H1 (cell line): ENCODE results near the gene PEX5L. TPM values are rescaled to one million over a fixed set of nuclear protein-coding genes. Genes with fewer than 3 reads are reported as not detected.

Experiments used
- CTCF ChIA-PET: fragments of 300-600 bp; sonication (Branson Sonifier 250); formaldehyde crosslinking; loops from one replicate; lab custom pipeline; 2021; ENCODE audit not compliant: partially characterized antibody; lab: Charles Lee
- POLR2A ChIA-PET: fragments of 300-600 bp; sonication (Branson Sonifier 250); formaldehyde crosslinking; loops from one replicate; lab custom pipeline; 2021; ENCODE audit warnings: inconsistent platforms; ENCODE audit not compliant: partially characterized antibody; lab: Charles Lee
- DNase-seq, 2 experiments: peaks; one replicate each; pipeline versions ENCODE4 v3.0.0 to v3.0.0-alpha.2; 2010 to 2022; ENCODE audit warnings: low spot score in 2 of 2, low read depth in 1 of 2, mixed read lengths in 1 of 2
- FAIRE-seq: peaks from 2 replicates; lab custom pipeline; 2011; peaks lifted over from hg19 to GRCh38; lab: Jason Lieb, UNC
- H2AFZ ChIP-seq: 2 replicates; pipeline ENCODE4 v1.8.1; 2012; ENCODE audit warnings: low read length, inconsistent platforms
- H2AK5ac ChIP-seq: 2 replicates; pipeline ENCODE4 v1.6.1; 2013; ENCODE audit warnings: low read depth, low read length
- H2BK120ac ChIP-seq: replicated peaks from 2 replicates; pipeline ENCODE3; 2013; ENCODE audit warnings: low read depth, low read length, inconsistent platforms
- H2BK12ac ChIP-seq: 2 replicates; pipeline ENCODE4 v1.6.1; 2013; ENCODE audit warnings: low read depth, low read length
- H2BK15ac ChIP-seq: 2 replicates; pipeline ENCODE4 v1.6.1; 2013; ENCODE audit warnings: low read length
- H2BK20ac ChIP-seq: 2 replicates; pipeline ENCODE4 v1.6.1; 2013; ENCODE audit warnings: low read length
- H2BK5ac ChIP-seq: 2 replicates; pipeline ENCODE4 v1.6.1; 2013; ENCODE audit warnings: low read depth, low read length
- H3K14ac ChIP-seq: 2 replicates; pipeline ENCODE4 v1.6.1; 2013; ENCODE audit warnings: inconsistent platforms; ENCODE audit not compliant: insufficient read length
- H3K18ac ChIP-seq: 2 replicates; pipeline ENCODE4 v1.6.1; 2013; ENCODE audit warnings: low read length; ENCODE audit errors: extremely low read depth
- H3K23ac ChIP-seq: 2 replicates; pipeline ENCODE4 v1.6.1; 2013; ENCODE audit warnings: inconsistent platforms; ENCODE audit not compliant: insufficient read length
- H3K23me2 ChIP-seq: 2 replicates; pipeline ENCODE4 v1.6.1; 2013; ENCODE audit warnings: low read depth, low read length
- H3K27ac ChIP-seq: 2 replicates; pipeline ENCODE4 v1.6.1; 2011; ENCODE audit warnings: low read depth, low read length, inconsistent platforms
- H3K27me3 ChIP-seq, 4 experiments: replicated peaks in 1 of 4; 1 replicate in 1 of 4; 2 replicates in 3 of 4; pipeline versions ENCODE4 v1.6.1 to v1.8.1; 2011 to 2013; ENCODE audit warnings: low read length in 3 of 4, mild to moderate bottlenecking in 3 of 4, inconsistent platforms in 2 of 4, mixed read lengths in 2 of 4, moderate library complexity in 1 of 4; ENCODE audit not compliant: control insufficient read depth in 3 of 4, insufficient read depth in 3 of 4; ENCODE audit errors: extremely low read depth in 1 of 4
- H3K36me3 ChIP-seq, 4 experiments: 2 replicates each; pipeline versions ENCODE4 v1.6.1 to v1.8.1; 2011 to 2013; ENCODE audit warnings: mild to moderate bottlenecking in 4 of 4, low read length in 3 of 4, moderate library complexity in 2 of 4, control low read depth in 1 of 4, inconsistent platforms in 1 of 4; ENCODE audit not compliant: insufficient read depth in 4 of 4, control insufficient read depth in 2 of 4
- H3K4ac ChIP-seq: replicated peaks from 2 replicates; pipeline ENCODE3; 2013; ENCODE audit warnings: low read length, low read depth, mixed read lengths, inconsistent platforms; ENCODE audit not compliant: insufficient read length
- H3K4me1 ChIP-seq, 4 experiments: replicated peaks in 1 of 4; 1 replicate in 1 of 4; 2 replicates in 3 of 4; pipeline versions ENCODE4 v1.6.1 to v1.8.1; 2011 to 2013; ENCODE audit warnings: low read length in 3 of 4, inconsistent platforms in 2 of 4, mixed read lengths in 1 of 4; ENCODE audit not compliant: insufficient read depth in 4 of 4, control insufficient read depth in 3 of 4
- H3K4me2 ChIP-seq, 2 experiments: 2 replicates each; pipeline versions ENCODE4 v1.6.1 to v1.8.1; 2011 to 2013; ENCODE audit warnings: low read depth in 2 of 2, low read length in 2 of 2, control low read depth in 1 of 2, inconsistent platforms in 1 of 2, mild to moderate bottlenecking in 1 of 2; ENCODE audit not compliant: insufficient read depth in 1 of 2
- H3K4me3 ChIP-seq, 4 experiments: fragments of 200-600, 300-600 bp in 1 of 4; sonication (generic), shearing (Covaris generic), sonication (Bioruptor Twin) in 1 of 4; 2 replicates each; pipeline versions ENCODE4 v1.5.1 to v1.8.1; 2011 to 2016; ENCODE audit warnings: low read length in 4 of 4, low read depth in 3 of 4, control low read depth in 2 of 4, inconsistent platforms in 2 of 4, mild to moderate bottlenecking in 2 of 4, mixed read lengths in 1 of 4, moderate library complexity in 1 of 4; ENCODE audit not compliant: insufficient read depth in 2 of 4; ENCODE audit errors: extremely low read depth in 1 of 4
- H3K56ac ChIP-seq: replicated peaks from 2 replicates; pipeline ENCODE3; 2013; ENCODE audit warnings: low read depth, mild to moderate bottlenecking, mixed read lengths, low read length, inconsistent platforms; ENCODE audit not compliant: insufficient read length
- H3K79me1 ChIP-seq: 2 replicates; pipeline ENCODE4 v1.6.1; 2013; ENCODE audit warnings: low read depth, low read length, control low read depth
- H3K79me2 ChIP-seq, 2 experiments: 2 replicates each; pipeline versions ENCODE4 v1.6.1 to v1.8.1; 2012 to 2013; ENCODE audit warnings: low read length in 2 of 2, mild to moderate bottlenecking in 2 of 2, inconsistent platforms in 1 of 2; ENCODE audit not compliant: insufficient read depth in 2 of 2, control insufficient read depth in 1 of 2
- H3K9ac ChIP-seq, 4 experiments: replicated peaks in 1 of 4; 1 replicate in 1 of 4; 2 replicates in 3 of 4; pipeline versions ENCODE4 v1.6.1 to v1.8.1; 2011 to 2013; ENCODE audit warnings: low read depth in 3 of 4, low read length in 3 of 4, control low read depth in 2 of 4, mild to moderate bottlenecking in 2 of 4, moderate library complexity in 2 of 4, inconsistent platforms in 1 of 4; ENCODE audit errors: extremely low read depth in 1 of 4
- H3K9me3 ChIP-seq, 2 experiments: 2 replicates each; pipeline versions ENCODE4 v1.6.1 to v1.8.1; 2012 to 2013; ENCODE audit warnings: mild to moderate bottlenecking in 2 of 2, moderate library complexity in 2 of 2, control low read depth in 1 of 2, inconsistent platforms in 1 of 2, low read depth in 1 of 2, low read length in 1 of 2, mixed read lengths in 1 of 2; ENCODE audit not compliant: insufficient read depth in 2 of 2
- H4K20me1 ChIP-seq, 2 experiments: replicated peaks in 1 of 2; 2 replicates each; pipeline versions ENCODE3 to v1.8.1; 2011 to 2013; ENCODE audit warnings: inconsistent platforms in 2 of 2, low read length in 2 of 2, mild to moderate bottlenecking in 1 of 2; ENCODE audit not compliant: insufficient read depth in 2 of 2, control insufficient read depth in 1 of 2
- H4K5ac ChIP-seq: 2 replicates; pipeline ENCODE4 v1.6.1; 2013; ENCODE audit warnings: low read length, low read depth, mixed read lengths, inconsistent platforms; ENCODE audit not compliant: insufficient read length
- H4K8ac ChIP-seq: 2 replicates; pipeline ENCODE4 v1.8.0; 2013; ENCODE audit warnings: mild to moderate bottlenecking, moderate library complexity, low read length, inconsistent platforms; ENCODE audit not compliant: insufficient read depth; ENCODE audit errors: extremely low read depth
- H4K91ac ChIP-seq: replicated peaks from 2 replicates; pipeline ENCODE3; 2013; ENCODE audit warnings: low read length, mixed read lengths, inconsistent platforms; ENCODE audit not compliant: insufficient read length
- ASH2L ChIP-seq: fragments of 200-600, 300-600 bp; sonication (generic); IDR thresholded peaks from one replicate; pipeline ENCODE4 v1.7.1; 2017; ENCODE audit warnings: low read length
- BRCA1 ChIP-seq: IDR thresholded peaks from 2 replicates; pipeline ENCODE4 v1.6.1; 2012; ENCODE audit warnings: low read depth, low read length, improper control_type of control experiment
- CREB1 ChIP-seq: IDR thresholded peaks from 2 replicates; pipeline ENCODE4 v1.6.1; 2012; ENCODE audit warnings: inconsistent platforms
- FOSL1 ChIP-seq: IDR thresholded peaks from 2 replicates; pipeline ENCODE4 v1.6.1; 2011; ENCODE audit warnings: mild to moderate bottlenecking, low read depth, low read length, moderate library complexity; ENCODE audit not compliant: insufficient read depth
- GABPA ChIP-seq: IDR thresholded peaks from 2 replicates; pipeline ENCODE4 v1.6.1; 2011; ENCODE audit warnings: mild to moderate bottlenecking, low read length, moderate library complexity, borderline replicate concordance; ENCODE audit not compliant: insufficient read depth
- HDAC6 ChIP-seq: IDR thresholded peaks from one replicate; pipeline ENCODE4 v1.7.1; 2012; ENCODE audit warnings: low read depth, mild to moderate bottlenecking, inconsistent platforms, low read length, moderate library complexity
- KDM1A ChIP-seq: fragments of 200-600, 300-600 bp; sonication (generic); IDR thresholded peaks from 2 replicates; pipeline ENCODE4 v1.7.1; 2016; ENCODE audit warnings: mild to moderate bottlenecking, low read length, borderline replicate concordance
- SAP30 ChIP-seq: fragments of 300-600 bp; sonication (generic); IDR thresholded peaks from 2 replicates; pipeline ENCODE4 v1.7.1; 2012; ENCODE audit warnings: low read length, moderate library complexity, mild to moderate bottlenecking, inconsistent platforms; ENCODE audit not compliant: insufficient read depth, insufficient replicate concordance
- SIN3A ChIP-seq, 2 experiments: IDR thresholded peaks in 1 of 2; conservative IDR thresholded peaks in 1 of 2; 2 replicates each; pipeline ENCODE4 v1.6.1; 2011 to 2012; ENCODE audit warnings: low read length in 2 of 2, improper control_type of control experiment in 1 of 2, low read depth in 1 of 2, mild to moderate bottlenecking in 1 of 2
- SP1 ChIP-seq: IDR thresholded peaks from 2 replicates; pipeline ENCODE4 v1.6.1; 2011; ENCODE audit warnings: low read depth, low read length
- SP2 ChIP-seq: IDR thresholded peaks from 2 replicates; pipeline ENCODE4 v1.6.1; 2012; ENCODE audit warnings: mild to moderate bottlenecking, low read length, inconsistent platforms
- TBP ChIP-seq: IDR thresholded peaks from 2 replicates; pipeline ENCODE4 v1.6.1; 2011; ENCODE audit warnings: low read depth, low read length, improper control_type of control experiment
- TEAD4 ChIP-seq: IDR thresholded peaks from 2 replicates; pipeline ENCODE4 v1.6.1; 2012; ENCODE audit warnings: low read depth, low read length, inconsistent platforms, mixed read lengths
- whole genome bisulfite sequencing, 2 experiments: shearing (Covaris generic) in 1 of 2; methylation state at CpG; one replicate each; pipeline versions ENCODE4 v1.1.6 to v1.1.7; 2013 to 2015; ENCODE audit warnings: low lambda C conversion rate in 2 of 2, mixed read lengths in 2 of 2, inconsistent platforms in 1 of 2, low coverage in 1 of 2, missing lambda C conversion rate in 1 of 2; ENCODE audit not compliant: insufficient replicate concordance in 2 of 2, insufficient coverage in 1 of 2, insufficient read length in 1 of 2; ENCODE audit errors: extremely low coverage in 1 of 2, missing lambda C conversion rate in 1 of 2; 5-methylcytosine and 5-hydroxymethylcytosine counted together
- polyA plus RNA-seq, 7 experiments: library from polyadenylated mRNA; depleted of rRNA in 3 of 7; stranded (reverse) in 5 of 7; unstranded in 2 of 7; fragments of >200 nt in 5 of 7; fragments of 200-250 nt in 2 of 7; gene quantifications; 1 replicate in 5 of 7; 2 replicates in 1 of 7; 4 replicates in 1 of 7; pipeline versions ENCODE4 v1.2.1 to v1.2.3, GENCODE V29; 2011 to 2013; ENCODE audit warnings: missing spikeins in 2 of 7, mixed read lengths in 2 of 7
- total RNA-seq: library from RNA; stranded (reverse); fragmentation: NEBNext Ultra II Directional; extraction: Animal tissue kit (Norgen Biotek cat#: 25700); gene quantifications from 2 replicates; pipeline ENCODE4 v1.2.1, GENCODE V29; 2021

Gene PEX5L
- total and polyA plus RNA-seq, 2 of the 8 experiments (the other 6 are each of a cell fraction or from before 2014, with no cell fraction given): 0.80 to 4.2 TPM

- H2BK20ac ChIP-seq: no peak overlapping the region
- no peak overlapping the region for H3K23ac ChIP-seq
- H2AFZ ChIP-seq: no peak overlapping the region
- DNase-seq: no peak
- H2BK15ac ChIP-seq: peak overlapping the region; percentile 81; the same call in 1 of the 2 replicates
- CTCF ChIA-PET: no interaction called here
- H3K4me2 ChIP-seq: no peak overlapping the region
- H3K14ac ChIP-seq: no peak overlapping the region
- H4K8ac ChIP-seq: no peak overlapping the region; the same call in 1 of the 2 replicates
- H2BK120ac ChIP-seq: no peak overlapping the region
- H2BK5ac ChIP-seq: peak overlapping the region; percentile 19; the same call in 1 of the 2 replicates
- H3K9me3 ChIP-seq: no peaks in the 10 kb centered on the region
- no peaks in the 10 kb centered on the region for H3K27me3 ChIP-seq
- no peak overlapping the region for H3K9ac ChIP-seq
- peaks cover 0 to 3% (median 0%) of the 10 kb centered on the region in 4 experiments; a peak in 1 of 7 replicates for H3K4me1 ChIP-seq
- no peak overlapping the region for H4K91ac ChIP-seq
- no peak overlapping the region for H2AK5ac ChIP-seq
- H3K27ac ChIP-seq: no peak overlapping the region
- no peak overlapping the region for H3K4ac ChIP-seq
- POLR2A ChIA-PET: no interaction called here
- no peaks in the 10 kb centered on the region for H3K79me2 ChIP-seq
- WGBS, 2 experiments: 88% methylated on average over 2 of the region's 2 CpGs; no CpG with 5 or more reads in 1 of the 2 experiments
- H3K79me1 ChIP-seq: no peaks in the 10 kb centered on the region
- H2BK12ac ChIP-seq: no peak overlapping the region; the same call in 1 of the 2 replicates
- no peaks in the 10 kb centered on the region for H3K36me3 ChIP-seq
- H3K18ac ChIP-seq: no peak overlapping the region
- H3K56ac ChIP-seq: no peak overlapping the region
- no peaks in the 10 kb centered on the region for H4K20me1 ChIP-seq
- no peaks in the 10 kb centered on the region; the same call in 1 of the 2 replicates for H3K23me2 ChIP-seq
- peak overlapping the region; percentile 37 for H4K5ac ChIP-seq
- no peak for FAIRE-seq
- H3K4me3 ChIP-seq: no peak overlapping the region
- no peak for TF ChIP-seq SIN3A (conservative IDR thresholded peaks at IDR 0.05 in 1 of 2, IDR thresholded peaks at IDR 0.05 in 1 of 2; ENCODE audit: low read depth in 1 of 2, low read length in 2 of 2)
- TF ChIP-seq KDM1A: no peak
- TF ChIP-seq SP2: no peak
- no peak for TF ChIP-seq FOSL1
- no peak for TF ChIP-seq TBP
- no peak for TF ChIP-seq TEAD4
- no peak for TF ChIP-seq SAP30
- TF ChIP-seq ASH2L: no peak
- TF ChIP-seq HDAC6: no peak
- no peak for TF ChIP-seq CREB1
- TF ChIP-seq BRCA1: no peak
- TF ChIP-seq SP1: no peak
- TF ChIP-seq GABPA: no peak
Observed at GRCh38 chr3:180078592-180078991, 41.9 kb upstream of the PEX5L start.
